CD4-positive, CD25-positive, alpha-beta regulatory T cell (primary cell): Measurements from ENCODE around the gene ARHGAP40. TPM values are rescaled to one million over a fixed set of nuclear protein-coding genes. Genes with fewer than 3 reads are reported as not detected.

Experiments
- ATAC-seq, 2 donors: fragments of 150-1000 bp; cut with Tn5 transposase; one replicate each; pipeline ENCODE4 v1.10.0; 2021; ENCODE audit warnings: low read depth in 2 of 2, moderate number of reproducible peaks in 2 of 2, moderate library complexity in 1 of 2
- DNase-seq, 3 donors: peaks; one replicate each; pipeline versions ENCODE4 v3.0.0 to v3.0.0-alpha.2; 2012 to 2022; ENCODE audit warnings: mixed read lengths in 1 of 3
- H3K27ac ChIP-seq: one replicate; pipeline ENCODE4 v1.7.0; 2013; ENCODE audit warnings: mild to moderate bottlenecking, low read length; ENCODE audit not compliant: insufficient read depth, poor library complexity, severe bottlenecking
- H3K27me3 ChIP-seq: one replicate; pipeline ENCODE4 v1.7.0; 2013; ENCODE audit warnings: low read length; ENCODE audit not compliant: control insufficient read depth, insufficient read depth
- H3K36me3 ChIP-seq: one replicate; pipeline ENCODE4 v1.7.0; 2013; ENCODE audit warnings: mild to moderate bottlenecking, low read length, moderate library complexity; ENCODE audit not compliant: control insufficient read depth, insufficient read depth
- H3K4me1 ChIP-seq: 2 replicates; pipeline ENCODE4 v1.7.0; 2013; ENCODE audit warnings: mild to moderate bottlenecking, low read length; ENCODE audit not compliant: insufficient read depth, control insufficient read depth, poor library complexity, severe bottlenecking
- H3K4me3 ChIP-seq: one replicate; pipeline ENCODE4 v1.7.0; 2013; ENCODE audit warnings: low read depth, mild to moderate bottlenecking, low read length, moderate library complexity
- H3K9me3 ChIP-seq, 2 experiments: 1 replicate in 1 of 2; 2 replicates in 1 of 2; pipeline ENCODE4 v1.7.0; 2013; ENCODE audit warnings: low read length in 2 of 2, mild to moderate bottlenecking in 1 of 2, moderate library complexity in 1 of 2; ENCODE audit not compliant: control insufficient read depth in 2 of 2
- H3K27ac Mint-ChIP-seq, 3 donors: one replicate each; pipeline ENCODE4 v1.8.0; 2020 to 2022; ENCODE audit warnings: mild to moderate bottlenecking in 3 of 3, mixed read lengths in 3 of 3, moderate library complexity in 2 of 3
- H3K27me3 Mint-ChIP-seq: one replicate; pipeline ENCODE4 v1.8.0; 2022; ENCODE audit warnings: mild to moderate bottlenecking, mixed read lengths
- H3K36me3 Mint-ChIP-seq: one replicate; pipeline ENCODE4 v1.8.0; 2020; ENCODE audit warnings: mixed read lengths
- H3K4me1 Mint-ChIP-seq, 4 donors: one replicate each; pipeline ENCODE4 v1.8.0; 2020 to 2022; ENCODE audit warnings: mixed read lengths in 4 of 4, mild to moderate bottlenecking in 1 of 4
- H3K4me3 Mint-ChIP-seq, 4 donors: one replicate each; pipeline ENCODE4 v1.8.0; 2020 to 2022; ENCODE audit warnings: mild to moderate bottlenecking in 4 of 4, mixed read lengths in 4 of 4, moderate library complexity in 3 of 4
- H3K9me3 Mint-ChIP-seq, 7 donors: one replicate each; pipeline ENCODE4 v1.8.0; 2020 to 2022; ENCODE audit warnings: mixed read lengths in 7 of 7, mild to moderate bottlenecking in 3 of 7, moderate library complexity in 2 of 7
- polyA plus RNA-seq, 4 donors: library from polyadenylated mRNA; unstranded; fragments of 300-500 nt; fragmentation: Illumina TruSeq; gene quantifications; one replicate each; pipeline ENCODE4 v1.2.3, GENCODE V29; 2021
- total RNA-seq: library from RNA; stranded (reverse); gene quantifications from one replicate; pipeline ENCODE4 v1.2.3, GENCODE V29; 2022

Gene ARHGAP40
- total and polyA plus RNA-seq, 5 donors from 2014 or later = not detected

- Mint-ChIP-seq H3K4me3 (no peak overlapping the region), H3K36me3 (no peaks in the 10 kb centered on the region), H3K9me3 (peaks cover 0 to 3% (median 0%) of the 10 kb centered on the region in 7 donors), H3K4me1 (no peaks in the 10 kb centered on the region), H3K27ac (no peak overlapping the region), H3K27me3 (peaks cover 19% of the 10 kb centered on the region)
- no peak overlapping the region for H3K4me3 ChIP-seq
- H3K4me1 ChIP-seq = no peaks in the 10 kb centered on the region
- DNase-seq (no peak), ATAC-seq (no peak)
- peaks cover 2% of the 10 kb centered on the region for H3K27me3 ChIP-seq
- no peaks in the 10 kb centered on the region for H3K36me3 ChIP-seq
- no peak overlapping the region for H3K27ac ChIP-seq
- no peaks in the 10 kb centered on the region for H3K9me3 ChIP-seq
These were observed 11.3 kb downstream of the ARHGAP40 start for GRCh38 chr20:38612751-38613515.

- Histone ChIP-seq H3K36me3 (no peaks in the 10 kb centered on the region), H3K9me3 (no peaks in the 10 kb centered on the region), H3K4me3 (no peak overlapping the region), H3K27ac (no peak overlapping the region), H3K27me3 (peaks cover 5% of the 10 kb centered on the region), H3K4me1 (no peaks in the 10 kb centered on the region)
- ATAC-seq = no peak
- H3K4me3 Mint-ChIP-seq = no peak overlapping the region
- no peaks in the 10 kb centered on the region for H3K4me1 Mint-ChIP-seq
- peaks cover 0 to 1% (median 0%) of the 10 kb centered on the region in 7 donors for H3K9me3 Mint-ChIP-seq
- H3K27me3 Mint-ChIP-seq = peaks cover 8% of the 10 kb centered on the region
- no peak overlapping the region for H3K27ac Mint-ChIP-seq
- DNase-seq = no peak
- H3K36me3 Mint-ChIP-seq = no peaks in the 10 kb centered on the region
These were observed 13.7 kb downstream of the ARHGAP40 start for GRCh38 chr20:38615283-38615682.

GRCh38 chr20:38616457-38616856 lies 14.8 kb downstream of the ARHGAP40 start:
- no peak overlapping the region for H3K27ac Mint-ChIP-seq
- ATAC-seq = no peak
- no peak overlapping the region for H3K4me3 Mint-ChIP-seq
- H3K27me3 Mint-ChIP-seq = peaks cover 12% of the 10 kb centered on the region
- Histone ChIP-seq H3K4me1 (no peaks in the 10 kb centered on the region), H3K4me3 (no peak overlapping the region), H3K36me3 (no peaks in the 10 kb centered on the region), H3K27me3 (peaks cover 5% of the 10 kb centered on the region), H3K9me3 (no peaks in the 10 kb centered on the region), H3K27ac (no peak overlapping the region)
- H3K36me3 Mint-ChIP-seq = no peaks in the 10 kb centered on the region
- no peak for DNase-seq
- H3K9me3 Mint-ChIP-seq = peaks cover 0 to 1% (median 0%) of the 10 kb centered on the region in 7 donors
- no peaks in the 10 kb centered on the region for H3K4me1 Mint-ChIP-seq

- Mint-ChIP-seq H3K4me1 (no peaks in the 10 kb centered on the region), H3K27me3 (peaks cover 14% of the 10 kb centered on the region), H3K4me3 (no peak overlapping the region), H3K27ac (no peak overlapping the region), H3K9me3 (peaks cover 0 to 1% (median 0%) of the 10 kb centered on the region in 7 donors), H3K36me3 (no peaks in the 10 kb centered on the region)
- peaks cover 5% of the 10 kb centered on the region for H3K27me3 ChIP-seq
- no peak overlapping the region for H3K4me3 ChIP-seq
- ATAC-seq = no peak
- no peak overlapping the region for H3K27ac ChIP-seq
- no peaks in the 10 kb centered on the region for H3K4me1 ChIP-seq
- no peaks in the 10 kb centered on the region for H3K9me3 ChIP-seq
- H3K36me3 ChIP-seq = no peaks in the 10 kb centered on the region
- no peak for DNase-seq
These were observed 15.6 kb downstream of the ARHGAP40 start for GRCh38 chr20:38617011-38617829.

GRCh38 chr20:38617830-38618196 lies 16.2 kb downstream of the ARHGAP40 start:
- Mint-ChIP-seq H3K4me3 (no peak overlapping the region), H3K36me3 (no peaks in the 10 kb centered on the region), H3K4me1 (no peaks in the 10 kb centered on the region), H3K9me3 (no peaks in the 10 kb centered on the region), H3K27ac (no peak overlapping the region), H3K27me3 (peaks cover 14% of the 10 kb centered on the region)
- no peaks in the 10 kb centered on the region for H3K36me3 ChIP-seq
- H3K4me1 ChIP-seq = no peaks in the 10 kb centered on the region
- H3K9me3 ChIP-seq = no peaks in the 10 kb centered on the region
- H3K4me3 ChIP-seq = no peak overlapping the region
- H3K27ac ChIP-seq = no peak overlapping the region
- DNase-seq (no peak), ATAC-seq (no peak)
- H3K27me3 ChIP-seq = peaks cover 5% of the 10 kb centered on the region

GRCh38 chr20:38620441-38620840 lies 18.8 kb downstream of the ARHGAP40 start:
- Histone ChIP-seq H3K27ac (no peak overlapping the region), H3K9me3 (peaks cover 0 to 4% of the 10 kb centered on the region in 2 experiments), H3K27me3 (peaks cover 5% of the 10 kb centered on the region), H3K4me1 (no peaks in the 10 kb centered on the region), H3K4me3 (no peak overlapping the region), H3K36me3 (no peaks in the 10 kb centered on the region)
- no peak for ATAC-seq
- Mint-ChIP-seq H3K4me1 (no peaks in the 10 kb centered on the region), H3K4me3 (no peak overlapping the region), H3K36me3 (peaks cover 4% of the 10 kb centered on the region), H3K27ac (no peak overlapping the region), H3K9me3 (peaks cover 0 to 4% (median 0%) of the 10 kb centered on the region in 7 donors), H3K27me3 (peaks cover 6% of the 10 kb centered on the region)
- DNase-seq = no peak

GRCh38 chr20:38623061-38623460 lies 21.5 kb downstream of the ARHGAP40 start:
- ATAC-seq (no peak), DNase-seq (no peak)
- Mint-ChIP-seq H3K27ac (no peak overlapping the region), H3K27me3 (peaks cover 11% of the 10 kb centered on the region), H3K4me1 (no peaks in the 10 kb centered on the region), H3K4me3 (no peak overlapping the region), H3K36me3 (peaks cover 4% of the 10 kb centered on the region), H3K9me3 (peaks cover 0 to 4% (median 0%) of the 10 kb centered on the region in 7 donors)
- H3K36me3 ChIP-seq = no peaks in the 10 kb centered on the region
- H3K4me1 ChIP-seq = no peaks in the 10 kb centered on the region
- no peak overlapping the region for H3K4me3 ChIP-seq
- H3K9me3 ChIP-seq = peaks cover 0 to 4% of the 10 kb centered on the region in 2 experiments
- no peak overlapping the region for H3K27ac ChIP-seq
- H3K27me3 ChIP-seq = peaks cover 3% of the 10 kb centered on the region
